Spleen (tissue), 11 donors: ENCODE data around the gene PRKX. TPM values are rescaled to one million over a fixed set of nuclear protein-coding genes. Genes with fewer than 3 reads are reported as not detected.

ENCODE experiments used
- DNase-seq: peaks from one replicate; pipeline ENCODE4 v3.0.0-alpha.2; 2020
- H3K27ac ChIP-seq, 8 donors: fragments of 200-600 bp; sonication (generic) in 7 of 8; 1 replicate in 4 of 8; 2 replicates in 4 of 8; pipeline versions ENCODE4 v1.5.0 to v1.8.0; 2016 to 2021; ENCODE audit warnings: inconsistent platforms in 4 of 8, mild to moderate bottlenecking in 4 of 8, moderate library complexity in 1 of 8
- H3K27me3 ChIP-seq, 7 donors: fragments of 200-600 bp; sonication (generic) in 6 of 7; replicated peaks in 1 of 7; 1 replicate in 4 of 7; 2 replicates in 3 of 7; pipeline versions ENCODE4 v1.5.0 to v1.8.0; 2016 to 2021; ENCODE audit warnings: inconsistent platforms in 3 of 7, mild to moderate bottlenecking in 1 of 7
- H3K36me3 ChIP-seq, 6 donors: fragments of 200-600 bp; sonication (generic) in 5 of 6; 1 replicate in 4 of 6; 2 replicates in 2 of 6; pipeline versions ENCODE4 v1.5.0 to v1.8.0; 2016 to 2021; ENCODE audit warnings: inconsistent platforms in 2 of 6
- H3K4me1 ChIP-seq, 6 donors: fragments of 200-600 bp; sonication (generic) in 5 of 6; 1 replicate in 3 of 6; 2 replicates in 3 of 6; pipeline versions ENCODE4 v1.5.0 to v1.8.0; 2016 to 2021; ENCODE audit warnings: inconsistent platforms in 3 of 6
- H3K4me3 ChIP-seq, 8 donors: fragments of 200-600 bp; sonication (generic) in 7 of 8; 1 replicate in 4 of 8; 2 replicates in 4 of 8; pipeline versions ENCODE4 v1.5.0 to v1.8.0; 2016 to 2021; ENCODE audit warnings: inconsistent platforms in 4 of 8, mild to moderate bottlenecking in 4 of 8, moderate library complexity in 2 of 8
- H3K9me3 ChIP-seq, 8 donors: fragments of 200-600 bp; sonication (generic) in 7 of 8; 1 replicate in 4 of 8; 2 replicates in 4 of 8; pipeline versions ENCODE4 v1.5.0 to v1.8.0; 2016 to 2021; ENCODE audit warnings: inconsistent platforms in 4 of 8
- CTCF ChIP-seq, 11 experiments: fragments of 200-600 bp in 7 of 11; fragments of 450-650 bp in 4 of 11; sonication (generic) in 4 of 11; IDR thresholded peaks in 8 of 11; conservative IDR thresholded peaks in 3 of 11; 1 replicate in 7 of 11; 2 replicates in 4 of 11; pipeline versions ENCODE4 v1.4.0 to v1.8.0; 2016 to 2021; ENCODE audit warnings: antibody characterized with exemption in 11 of 11, inconsistent platforms in 4 of 11, mild to moderate bottlenecking in 1 of 11
- POLR2A ChIP-seq, 3 donors: fragments of 450-650 bp; IDR thresholded peaks; one replicate each; pipeline ENCODE4 v1.5.1; 2017; ENCODE audit warnings: antibody characterized with exemption in 3 of 3, mild to moderate bottlenecking in 1 of 3
- POLR2AphosphoS5 ChIP-seq, 3 donors: sonication (generic); formaldehyde crosslinking; IDR thresholded peaks; one replicate each; pipeline ENCODE4 v1.5.1; 2017; ENCODE audit warnings: antibody characterized with exemption in 3 of 3
- WGBS, 5 donors: extraction: QIAGEN DNeasy Blood & Tissue Kit in 3 of 5; methylation state at CpG; one replicate each; pipeline versions ENCODE4 v1.1.5 to v1.1.7; 2013 to 2018; 5-methylcytosine and 5-hydroxymethylcytosine counted together
- intact Hi-C: fragments of 100-400 bp; cut with DNase I; formaldehyde crosslinking; loops from one replicate; pipeline ENCODE4 v1.15.0; 2023; ENCODE audit warnings: low total_unique reads
- polyA plus RNA-seq, 3 donors: library from polyadenylated mRNA; stranded (reverse); fragments of 200-250 nt; gene quantifications; one replicate each; pipeline ENCODE4 v1.2.1, GENCODE V29; 2013
- total RNA-seq, 7 donors: library from RNA; depleted of rRNA in 3 of 7; stranded (reverse); fragments of >200 nt in 3 of 7; fragmentation: NEBNext Ultra II Directional in 4 of 7; extraction: Animal tissue kit (Norgen Biotek cat#: 25700) in 4 of 7; gene quantifications; one replicate each; pipeline versions ENCODE4 v1.1.0 to v1.2.1, GENCODE V29; 2016 to 2021
- donor health status: healthy with polysubstance abuse.
- donor health status: DM: no; HTN: no; CAD: no; lungs with moderate emphysema.
- donor health status: DM: no; HTN: no; CAD: no.
- donor health status: Bipolar disorder and iron deficiency.
- donor health status: healthy.
- donor health status: DM: no; HTN: no; CAD: no.
- donor health status: DM: yes; HTN: yes; CAD: no.

Gene PRKX
- total and polyA plus RNA-seq, 10 donors = 5.4 to 55.0 (median 35.0) TPM

GRCh38 chrX:3584415-3584996 is 128.9 kb downstream of the PRKX start:
- no peaks in the 10 kb centered on the region for H3K36me3 ChIP-seq
- no peak overlapping the region for H3K4me3 ChIP-seq
- H3K27me3 ChIP-seq = no peaks in the 10 kb centered on the region
- H3K27ac ChIP-seq = no peak overlapping the region
- H3K9me3 ChIP-seq = no peaks in the 10 kb centered on the region
- WGBS, 5 donors = 49 to 58% (median 55%) methylated on average over 10 of the region's 10 CpGs
- TF ChIP-seq POLR2A (IDR thresholded peaks at IDR 0.05) (no peak), CTCF (IDR thresholded peaks at IDR 0.05 in 8 of 11, conservative IDR thresholded peaks at IDR 0.05 in 3 of 11) (no peak), POLR2AphosphoS5 (IDR thresholded peaks at IDR 0.05) (no peak)
- DNase-seq = no peak
- H3K4me1 ChIP-seq = no peaks in the 10 kb centered on the region
- intact Hi-C loops = no loop called here

GRCh38 chrX:3582451-3582850 is 131.0 kb downstream of the PRKX start:
- TF ChIP-seq POLR2A (IDR thresholded peaks at IDR 0.05) (no peak), CTCF (IDR thresholded peaks at IDR 0.05 in 8 of 11, conservative IDR thresholded peaks at IDR 0.05 in 3 of 11) (no peak), POLR2AphosphoS5 (IDR thresholded peaks at IDR 0.05) (no peak)
- no peak overlapping the region for H3K27ac ChIP-seq
- H3K36me3 ChIP-seq = no peaks in the 10 kb centered on the region
- DNase-seq = no peak
- intact Hi-C loops = no loop called here
- H3K4me3 ChIP-seq = no peak overlapping the region
- H3K4me1 ChIP-seq = no peaks in the 10 kb centered on the region
- H3K9me3 ChIP-seq = no peaks in the 10 kb centered on the region
- no peaks in the 10 kb centered on the region for H3K27me3 ChIP-seq

GRCh38 chrX:3581609-3582108 is 131.8 kb downstream of the PRKX start:
- no peaks in the 10 kb centered on the region for H3K36me3 ChIP-seq
- intact Hi-C loops = no loop called here
- 53 to 65% (median 59%) methylated on average over 2 of the region's 2 CpGs for WGBS, 5 donors

GRCh38 chrX:3577551-3577950 is 135.9 kb downstream of the PRKX start:
- intact Hi-C loops = no loop called here
- Histone ChIP-seq H3K27me3 (no peaks in the 10 kb centered on the region), H3K9me3 (no peaks in the 10 kb centered on the region), H3K4me1 (no peaks in the 10 kb centered on the region), H3K27ac (no peak overlapping the region), H3K36me3 (no peaks in the 10 kb centered on the region), H3K4me3 (no peak overlapping the region)
- DNase-seq = no peak
- no peak for TF ChIP-seq CTCF (IDR thresholded peaks at IDR 0.05 in 8 of 11, conservative IDR thresholded peaks at IDR 0.05 in 3 of 11)
- no peak for TF ChIP-seq POLR2A (IDR thresholded peaks at IDR 0.05)
- TF ChIP-seq POLR2AphosphoS5 (IDR thresholded peaks at IDR 0.05) = no peak
- WGBS, 5 donors = 49 to 91% (median 87%) methylated on average over 1 of the region's 1 CpG

More at GRCh38 chrX:3581609-3582108, 131.8 kb downstream of the PRKX start:
- Histone ChIP-seq H3K27ac (no peak overlapping the region), H3K9me3 (no peaks in the 10 kb centered on the region), H3K27me3 (no peaks in the 10 kb centered on the region), H3K4me3 (no peak overlapping the region), H3K4me1 (no peaks in the 10 kb centered on the region)
- DNase-seq = no peak
- no peak for TF ChIP-seq CTCF (IDR thresholded peaks at IDR 0.05 in 8 of 11, conservative IDR thresholded peaks at IDR 0.05 in 3 of 11)
